ENCODE measurements around the gene SMYD3. TPM values are rescaled to one million over a fixed set of nuclear protein-coding genes. Genes with fewer than 3 reads are reported as not detected.

Gene SMYD3
- total and polyA plus RNA-seq, 2 experiments from 2014 or later: 30.8 to 68.5 TPM

- WGBS (ENCODE audit: low lambda C conversion rate, missing lambda C conversion rate): 93% methylated on average over 2 of the region's 2 CpGs
- no peaks in the 10 kb centered on the region for H4K20me1 ChIP-seq (ENCODE audit: insufficient read depth, poor library complexity, severe bottlenecking)
- no peaks in the 10 kb centered on the region for H3K9me2 ChIP-seq (replicated peaks; ENCODE audit: insufficient read depth)
- no peak for DNase-seq (ENCODE audit: low spot score)
- TF ChIP-seq EZH2phosphoT487 (IDR thresholded peaks at IDR 0.05; ENCODE audit: low read depth, severe bottlenecking, unreplicated experiment): no peak
- TF ChIP-seq EZH2 (IDR thresholded peaks at IDR 0.05; ENCODE audit: borderline replicate concordance): no peak
- no peak for TF ChIP-seq CTCF (IDR thresholded peaks at IDR 0.05; ENCODE audit: poor library complexity)
- no peaks in the 10 kb centered on the region for H3K4me1 ChIP-seq (ENCODE audit: insufficient read depth)
- H3K27ac ChIP-seq: no peak overlapping the region
- no peak overlapping the region for H2AFZ ChIP-seq
- no peaks in the 10 kb centered on the region for H3K36me3 ChIP-seq (replicated peaks; ENCODE audit: insufficient read depth, low read depth)
- no peak overlapping the region for H3K4me2 ChIP-seq
- no peaks in the 10 kb centered on the region for H3K79me2 ChIP-seq
- H3K4me3 ChIP-seq: no peak overlapping the region
- no peaks in the 10 kb centered on the region for H3K27me3 ChIP-seq
- no peaks in the 10 kb centered on the region for H3K9me3 ChIP-seq (ENCODE audit: low read depth)
Observed at GRCh38 chr1:245915841-245916240, 591.2 kb downstream of the SMYD3 start.

DNA sequence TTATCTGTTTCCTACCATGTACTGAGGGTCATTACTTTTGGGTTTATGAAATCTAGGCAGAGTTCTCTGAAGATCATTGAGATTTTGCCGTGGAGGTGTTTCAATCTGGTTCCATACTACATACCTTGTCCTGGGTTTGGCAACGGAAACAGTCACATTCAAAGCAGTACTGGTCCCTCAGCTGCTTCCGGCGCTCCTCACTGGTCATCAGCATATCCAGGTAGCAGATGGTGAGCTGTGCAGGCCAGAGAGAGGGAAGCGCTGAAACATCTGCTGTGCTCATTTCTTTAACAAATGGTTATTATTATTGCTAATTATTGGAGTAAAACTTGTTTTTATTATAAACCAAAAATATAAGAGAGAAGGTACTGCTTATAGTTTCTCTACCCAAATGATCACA is 591.7 kb downstream of the SMYD3 start:
- Histone ChIP-seq H3K4me2 (no peak overlapping the region), H3K79me2 (no peaks in the 10 kb centered on the region), H3K27me3 (no peaks in the 10 kb centered on the region), H4K20me1 (ENCODE audit: insufficient read depth, poor library complexity, severe bottlenecking) (no peaks in the 10 kb centered on the region), H3K4me3 (no peak overlapping the region), H3K27ac (no peak overlapping the region), H2AFZ (no peak overlapping the region), H3K4me1 (ENCODE audit: insufficient read depth) (no peaks in the 10 kb centered on the region), H3K9me2 (replicated peaks; ENCODE audit: insufficient read depth) (no peaks in the 10 kb centered on the region), H3K36me3 (replicated peaks; ENCODE audit: insufficient read depth, low read depth) (no peaks in the 10 kb centered on the region), H3K9me3 (ENCODE audit: low read depth) (no peaks in the 10 kb centered on the region)
- no peak for DNase-seq (ENCODE audit: low spot score)
- 97% methylated on average over 5 of the region's 5 CpGs for WGBS (ENCODE audit: low lambda C conversion rate, missing lambda C conversion rate)
- TF ChIP-seq CTCF (IDR thresholded peaks at IDR 0.05; ENCODE audit: poor library complexity): no peak
- no peak for TF ChIP-seq EZH2 (IDR thresholded peaks at IDR 0.05; ENCODE audit: borderline replicate concordance)
- TF ChIP-seq EZH2phosphoT487 (IDR thresholded peaks at IDR 0.05; ENCODE audit: low read depth, severe bottlenecking, unreplicated experiment): no peak

- H3K4me3 ChIP-seq: no peak overlapping the region
- no peak overlapping the region for H3K4me2 ChIP-seq
- H3K9me3 ChIP-seq (ENCODE audit: low read depth): no peaks in the 10 kb centered on the region
- no peak overlapping the region for H2AFZ ChIP-seq
- H4K20me1 ChIP-seq (ENCODE audit: insufficient read depth, poor library complexity, severe bottlenecking): no peaks in the 10 kb centered on the region
- DNase-seq (ENCODE audit: low spot score): no peak
- H3K27me3 ChIP-seq: no peaks in the 10 kb centered on the region
- TF ChIP-seq EZH2 (IDR thresholded peaks at IDR 0.05; ENCODE audit: borderline replicate concordance) (no peak), CTCF (IDR thresholded peaks at IDR 0.05; ENCODE audit: poor library complexity) (no peak)
- no peaks in the 10 kb centered on the region for H3K9me2 ChIP-seq (replicated peaks; ENCODE audit: insufficient read depth)
- peaks cover 2% of the 10 kb centered on the region for H3K36me3 ChIP-seq (replicated peaks; ENCODE audit: insufficient read depth, low read depth)
- H3K4me1 ChIP-seq (ENCODE audit: insufficient read depth): no peaks in the 10 kb centered on the region
- no peak overlapping the region for H3K27ac ChIP-seq
- H3K79me2 ChIP-seq: no peaks in the 10 kb centered on the region
Observed at GRCh38 chr1:245908543-245908942, 598.5 kb downstream of the SMYD3 start.

- TF ChIP-seq EZH2phosphoT487 (IDR thresholded peaks at IDR 0.05; ENCODE audit: low read depth, severe bottlenecking, unreplicated experiment): no peak
- no peak for TF ChIP-seq CTCF (IDR thresholded peaks at IDR 0.05; ENCODE audit: poor library complexity)
- no peak for DNase-seq (ENCODE audit: low spot score)
- WGBS (ENCODE audit: low lambda C conversion rate, missing lambda C conversion rate): 90% methylated on average over 1 of the region's 1 CpG
Observed at GRCh38 chr1:245906207-245906606, 600.9 kb downstream of the SMYD3 start.

More at GRCh38 chr1:245906207-245906606, 600.9 kb downstream of the SMYD3 start:
- H3K4me3 ChIP-seq: no peak overlapping the region
- no peaks in the 10 kb centered on the region for H3K79me2 ChIP-seq
- H2AFZ ChIP-seq: no peak overlapping the region
- no peak overlapping the region for H3K27ac ChIP-seq
- no peaks in the 10 kb centered on the region for H3K27me3 ChIP-seq
- H3K4me1 ChIP-seq (ENCODE audit: insufficient read depth): no peaks in the 10 kb centered on the region
- no peaks in the 10 kb centered on the region for H3K9me3 ChIP-seq (ENCODE audit: low read depth)
- no peaks in the 10 kb centered on the region for H3K9me2 ChIP-seq (replicated peaks; ENCODE audit: insufficient read depth)
- H3K4me2 ChIP-seq: no peak overlapping the region
- H4K20me1 ChIP-seq (ENCODE audit: insufficient read depth, poor library complexity, severe bottlenecking): no peaks in the 10 kb centered on the region
- peaks cover 2% of the 10 kb centered on the region for H3K36me3 ChIP-seq (replicated peaks; ENCODE audit: insufficient read depth, low read depth)

Measured in hepatocyte (in vitro differentiated cells).